DOHH2 (cell line): ENCODE data around the gene NKAIN2.

Experiments used
- H3F3A ChIP-seq: fragments of 200-600 bp; sonication (generic), shearing (Covaris generic); 2 replicates; pipeline ENCODE4 v1.6.0; 2016; ENCODE audit warnings: antibody characterized with exemption, mild to moderate bottlenecking; ENCODE audit not compliant: control insufficient read depth, insufficient read depth
- H3K27ac ChIP-seq: fragments of 200-600 bp; sonication (generic); 2 replicates; pipeline ENCODE4 v1.5.1; 2014; ENCODE audit warnings: low read depth, mild to moderate bottlenecking, low read length, moderate library complexity
- H3K27me3 ChIP-seq: fragments of 200-600 bp; sonication (generic); 2 replicates; pipeline ENCODE4 v1.6.1; 2014; ENCODE audit warnings: mild to moderate bottlenecking, low read length, mixed read lengths; ENCODE audit not compliant: control insufficient read depth
- H3K36me3 ChIP-seq: fragments of 200-600 bp; sonication (generic); 2 replicates; pipeline ENCODE4 v1.6.1; 2014; ENCODE audit warnings: mild to moderate bottlenecking, low read length, moderate library complexity, mixed read lengths; ENCODE audit not compliant: control insufficient read depth
- H3K4me1 ChIP-seq: fragments of 200-600 bp; sonication (generic); 2 replicates; pipeline ENCODE4 v1.6.1; 2014; ENCODE audit warnings: mild to moderate bottlenecking, low read length, mixed read lengths; ENCODE audit not compliant: control insufficient read depth
- H3K4me2 ChIP-seq: fragments of 200-600 bp; sonication (generic); 2 replicates; pipeline ENCODE4 v1.6.0; 2014; ENCODE audit warnings: mild to moderate bottlenecking, low read length, moderate library complexity
- H3K4me3 ChIP-seq: fragments of 200-600 bp; sonication (generic); 2 replicates; pipeline ENCODE4 v1.5.1; 2014; ENCODE audit warnings: mild to moderate bottlenecking, low read length, mixed read lengths
- H3K79me2 ChIP-seq: fragments of 200-600 bp; sonication (generic); 2 replicates; pipeline ENCODE4 v1.6.1; 2014; ENCODE audit warnings: mild to moderate bottlenecking, low read length, mixed read lengths; ENCODE audit not compliant: control insufficient read depth
- H3K9me2 ChIP-seq: fragments of 200-600 bp; sonication (generic); replicated peaks from 2 replicates; pipeline ENCODE4 v1.6.1; 2014; ENCODE audit warnings: mild to moderate bottlenecking, low read length, mixed read lengths; ENCODE audit not compliant: control insufficient read depth
- H3K9me3 ChIP-seq: fragments of 200-600 bp; sonication (generic); 2 replicates; pipeline ENCODE4 v1.6.1; 2014; ENCODE audit warnings: antibody characterized with exemption, low read length, mixed read lengths; ENCODE audit not compliant: control insufficient read depth, insufficient read depth
- H4K20me1 ChIP-seq: fragments of 200-600 bp; sonication (generic); 2 replicates; pipeline ENCODE4 v1.6.0; 2014; ENCODE audit warnings: low read depth, mild to moderate bottlenecking, antibody characterized with exemption, low read length, moderate library complexity; ENCODE audit not compliant: control insufficient read depth, insufficient read depth
- EZH2phosphoT487 ChIP-seq: fragments of 200-600 bp; sonication (generic); IDR thresholded peaks from 2 replicates; pipeline ENCODE4 v1.6.1; 2017; ENCODE audit warnings: borderline replicate concordance, mild to moderate bottlenecking, antibody characterized with exemption, low read length, moderate library complexity, mixed read lengths
- TF ChIP-seq, protein P1 (sequence below): fragments of 200-600 bp; sonication (generic); IDR thresholded peaks from one replicate; pipeline ENCODE4 v1.5.1; 2014; ENCODE audit warnings: antibody characterized with exemption, mild to moderate bottlenecking, low read depth, low read length; ENCODE audit not compliant: poor library complexity, severe bottlenecking

The NKAIN2 gene

DNA sequence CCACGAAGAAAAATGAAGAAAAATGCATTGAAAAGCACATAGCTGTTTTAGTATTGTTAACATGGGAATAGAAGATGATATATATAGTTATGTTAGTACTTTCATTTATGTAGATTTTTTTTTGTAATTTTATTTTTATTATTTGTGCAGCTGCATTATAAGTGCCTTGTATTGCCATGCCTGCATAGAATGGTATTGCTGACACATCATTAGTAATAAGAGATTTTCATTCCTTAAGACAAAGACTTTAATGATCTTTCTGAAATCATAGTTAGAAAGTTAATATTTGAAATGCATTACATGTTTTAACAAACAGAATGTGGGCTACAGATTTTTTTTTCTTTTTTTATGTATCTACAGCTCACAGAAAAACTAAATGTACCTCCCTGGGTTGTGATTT is 506.5 kb downstream of the NKAIN2 start:
- no peaks in the 10 kb centered on the region for H4K20me1 ChIP-seq
- H3K4me2 ChIP-seq, result no peak overlapping the region
- no peaks in the 10 kb centered on the region for H3F3A ChIP-seq
- H3K9me2 ChIP-seq, result no peaks in the 10 kb centered on the region
- H3K4me1 ChIP-seq, result no peaks in the 10 kb centered on the region
- H3K27ac ChIP-seq, result no peak overlapping the region
- no peaks in the 10 kb centered on the region for H3K79me2 ChIP-seq
- no peaks in the 10 kb centered on the region for H3K27me3 ChIP-seq
- H3K4me3 ChIP-seq, result no peak overlapping the region
- H3K9me3 ChIP-seq, result no peaks in the 10 kb centered on the region
- TF ChIP-seq EZH2phosphoT487, result no peak
- TF ChIP-seq, protein P1, sequence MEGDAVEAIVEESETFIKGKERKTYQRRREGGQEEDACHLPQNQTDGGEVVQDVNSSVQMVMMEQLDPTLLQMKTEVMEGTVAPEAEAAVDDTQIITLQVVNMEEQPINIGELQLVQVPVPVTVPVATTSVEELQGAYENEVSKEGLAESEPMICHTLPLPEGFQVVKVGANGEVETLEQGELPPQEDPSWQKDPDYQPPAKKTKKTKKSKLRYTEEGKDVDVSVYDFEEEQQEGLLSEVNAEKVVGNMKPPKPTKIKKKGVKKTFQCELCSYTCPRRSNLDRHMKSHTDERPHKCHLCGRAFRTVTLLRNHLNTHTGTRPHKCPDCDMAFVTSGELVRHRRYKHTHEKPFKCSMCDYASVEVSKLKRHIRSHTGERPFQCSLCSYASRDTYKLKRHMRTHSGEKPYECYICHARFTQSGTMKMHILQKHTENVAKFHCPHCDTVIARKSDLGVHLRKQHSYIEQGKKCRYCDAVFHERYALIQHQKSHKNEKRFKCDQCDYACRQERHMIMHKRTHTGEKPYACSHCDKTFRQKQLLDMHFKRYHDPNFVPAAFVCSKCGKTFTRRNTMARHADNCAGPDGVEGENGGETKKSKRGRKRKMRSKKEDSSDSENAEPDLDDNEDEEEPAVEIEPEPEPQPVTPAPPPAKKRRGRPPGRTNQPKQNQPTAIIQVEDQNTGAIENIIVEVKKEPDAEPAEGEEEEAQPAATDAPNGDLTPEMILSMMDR, result no peak
- H3K36me3 ChIP-seq, result no peaks in the 10 kb centered on the region

DNA sequence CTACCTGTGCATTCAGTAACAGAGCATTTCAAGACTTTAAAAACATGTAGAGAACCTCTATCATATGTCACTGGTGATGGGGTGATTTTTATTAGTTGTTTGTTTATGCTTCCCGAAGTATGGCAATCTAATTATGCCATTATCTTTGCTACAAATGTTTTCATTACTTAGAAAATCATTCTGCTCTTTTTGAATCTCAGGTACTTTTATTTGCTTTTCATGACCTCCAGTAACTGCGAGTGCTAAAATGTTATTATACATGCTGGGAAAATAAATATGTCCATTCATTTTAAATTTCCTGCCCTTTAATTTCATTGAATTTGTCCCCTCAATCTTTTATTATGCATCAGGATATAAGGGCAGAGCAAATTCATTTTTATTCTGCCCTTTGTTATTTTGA is 515.7 kb downstream of the NKAIN2 start:
- TF ChIP-seq, protein P1, result no peak
- no peak for TF ChIP-seq EZH2phosphoT487
- Histone ChIP-seq H3K9me3 (no peaks in the 10 kb centered on the region), H3F3A (no peaks in the 10 kb centered on the region), H3K4me3 (no peak overlapping the region), H3K4me2 (no peak overlapping the region), H3K27ac (no peak overlapping the region), H3K27me3 (no peaks in the 10 kb centered on the region), H3K9me2 (no peaks in the 10 kb centered on the region), H3K79me2 (no peaks in the 10 kb centered on the region), H3K36me3 (no peaks in the 10 kb centered on the region), H4K20me1 (no peaks in the 10 kb centered on the region), H3K4me1 (no peaks in the 10 kb centered on the region)

DNA sequence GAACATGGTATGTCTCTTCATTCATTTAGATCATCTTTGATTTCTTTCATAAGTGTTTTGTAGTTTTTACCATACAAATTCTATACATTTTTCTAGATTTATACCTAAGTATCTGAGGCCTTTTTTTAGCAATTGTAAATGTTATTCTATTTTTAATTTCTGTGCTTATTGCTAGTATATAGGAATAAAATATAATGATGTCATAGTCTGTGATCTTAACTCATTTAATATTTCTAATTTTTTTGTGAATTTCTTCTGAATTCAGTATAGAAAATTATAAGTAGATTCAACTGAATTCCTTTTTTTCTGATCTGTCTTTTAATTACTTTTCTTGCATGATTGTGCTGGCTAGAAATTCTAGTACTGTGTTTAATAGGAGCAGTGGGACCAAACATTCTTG is 520.6 kb downstream of the NKAIN2 start:
- Histone ChIP-seq H3K4me1 (no peaks in the 10 kb centered on the region), H3K4me3 (no peak overlapping the region), H3K79me2 (no peaks in the 10 kb centered on the region), H3K36me3 (no peaks in the 10 kb centered on the region), H3K9me3 (no peaks in the 10 kb centered on the region), H3F3A (no peaks in the 10 kb centered on the region), H4K20me1 (no peaks in the 10 kb centered on the region), H3K27ac (no peak overlapping the region), H3K27me3 (no peaks in the 10 kb centered on the region), H3K9me2 (no peaks in the 10 kb centered on the region), H3K4me2 (no peak overlapping the region)
- no peak for TF ChIP-seq EZH2phosphoT487
- TF ChIP-seq, protein P1, result no peak

DNA sequence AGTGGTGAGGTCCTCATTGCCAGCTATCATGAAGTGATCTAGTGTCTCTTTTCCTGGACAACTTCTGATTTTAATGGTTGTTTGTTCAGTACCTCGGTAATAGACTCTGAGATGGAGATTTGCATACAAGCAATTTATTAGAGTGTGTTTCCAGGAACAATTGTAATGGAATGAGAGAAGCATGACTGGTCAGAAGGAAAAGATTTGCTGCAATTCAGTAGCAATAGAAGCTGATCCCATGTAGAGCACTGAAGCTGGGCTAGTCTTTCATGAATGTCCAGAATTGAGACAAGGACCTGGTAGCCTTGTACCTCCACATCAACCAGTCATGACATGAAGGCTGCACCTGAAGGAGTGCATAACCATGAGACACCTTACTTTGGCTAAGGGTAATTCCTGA is 526.5 kb downstream of the NKAIN2 start:
- no peaks in the 10 kb centered on the region for H3K79me2 ChIP-seq
- no peaks in the 10 kb centered on the region for H3K27me3 ChIP-seq
- H3K36me3 ChIP-seq, result no peaks in the 10 kb centered on the region
- no peaks in the 10 kb centered on the region for H3F3A ChIP-seq
- no peaks in the 10 kb centered on the region for H3K9me3 ChIP-seq
- no peak overlapping the region for H3K27ac ChIP-seq
- no peak overlapping the region for H3K4me3 ChIP-seq
- H3K9me2 ChIP-seq, result no peaks in the 10 kb centered on the region
- TF ChIP-seq EZH2phosphoT487, result no peak
- TF ChIP-seq, protein P1, result no peak
- H3K4me2 ChIP-seq, result no peak overlapping the region
- no peaks in the 10 kb centered on the region for H4K20me1 ChIP-seq
- no peaks in the 10 kb centered on the region for H3K4me1 ChIP-seq
